Ascending aorta (tissue), 2 donors: ENCODE data around the gene CTAGE8. TPM values are rescaled to one million over a fixed set of nuclear protein-coding genes. Genes with fewer than 3 reads are reported as not detected.
"Not testable (repeated sequence)": the region's sequence is repeated elsewhere in the genome, so short reads cannot be mapped to it uniquely, and the experiment has no call there.

ENCODE experiments used
- DNase-seq, 2 donors: peaks; one replicate each; pipeline ENCODE4 v3.0.0-alpha.2; 2019; ENCODE audit warnings: low spot score in 2 of 2
- H3K27ac ChIP-seq, 2 donors: fragments of 200-600 bp; sonication (generic); one replicate each; pipeline ENCODE4 v1.5.1; 2016 to 2017; ENCODE audit warnings: mild to moderate bottlenecking in 1 of 2
- H3K27me3 ChIP-seq: fragments of 200-600 bp; sonication (generic); one replicate; pipeline ENCODE4 v1.5.1; 2017
- H3K36me3 ChIP-seq, 2 donors: fragments of 200-600 bp; sonication (generic); one replicate each; pipeline ENCODE4 v1.5.1; 2016
- H3K4me1 ChIP-seq, 2 donors: fragments of 200-600 bp; sonication (generic); one replicate each; pipeline ENCODE4 v1.5.1; 2016 to 2017; ENCODE audit warnings: mild to moderate bottlenecking in 1 of 2
- H3K4me3 ChIP-seq, 2 donors: fragments of 200-600 bp; sonication (generic); one replicate each; pipeline ENCODE4 v1.5.1; 2016 to 2017; ENCODE audit warnings: mild to moderate bottlenecking in 1 of 2
- H3K9me3 ChIP-seq, 2 donors: fragments of 200-600 bp; sonication (generic); one replicate each; pipeline ENCODE4 v1.5.1; 2016
- intact Hi-C: fragments of 100-400 bp; cut with DNase I; formaldehyde crosslinking; loops from one replicate; pipeline ENCODE4 v1.15.1; 2023
- total RNA-seq: library from RNA; depleted of rRNA; stranded (reverse); fragments of >200 nt; gene quantifications from one replicate; pipeline ENCODE4 v1.1.0, GENCODE V29; 2016

Gene CTAGE8
- total RNA-seq, 1 donor from 2014 or later, result not detected

DNA sequence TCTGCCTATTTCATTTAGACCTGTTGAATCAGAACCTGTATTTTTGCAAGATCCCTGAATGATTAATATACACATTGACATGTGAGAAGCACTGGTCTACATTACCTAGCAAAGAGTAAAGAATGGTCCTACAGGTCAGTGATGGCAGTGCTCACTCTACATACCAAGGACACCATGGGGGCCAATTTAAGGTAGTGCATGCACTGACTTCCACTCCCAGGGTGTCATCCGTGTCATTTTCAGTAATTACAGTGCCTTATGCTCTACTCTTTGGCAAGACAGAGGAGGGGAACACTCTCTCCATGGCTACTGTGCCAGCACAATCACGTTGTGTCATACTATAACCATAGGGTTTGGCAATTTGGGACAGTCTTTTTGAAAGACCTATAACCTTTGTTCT lies 23.7 kb downstream of the CTAGE8 start:
- intact Hi-C loops, H3K27ac ChIP-seq, H3K4me1 ChIP-seq, H3K9me3 ChIP-seq, DNase-seq, H3K36me3 ChIP-seq, H3K27me3 ChIP-seq, H3K4me3 ChIP-seq: not testable (repeated sequence)

DNA sequence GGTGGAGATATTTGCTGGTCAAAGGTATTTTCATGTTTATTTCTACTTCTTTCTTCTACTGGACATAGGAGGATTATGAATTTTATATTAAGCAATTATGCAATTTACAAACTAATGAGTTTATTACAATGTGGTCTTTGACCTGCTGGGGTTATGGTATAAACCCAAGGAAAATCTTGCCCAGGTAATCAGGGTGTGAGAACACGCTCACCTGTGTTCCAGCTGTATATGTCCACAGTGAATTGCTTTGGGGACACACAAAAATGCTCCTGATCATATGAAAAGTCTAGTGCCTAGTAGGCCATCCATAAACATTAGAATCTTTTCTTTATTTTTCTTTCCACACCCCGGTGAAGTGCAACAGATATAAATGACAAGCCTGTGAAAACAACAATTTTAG lies 29.7 kb downstream of the CTAGE8 start, which contains the start of gene OR2A42:
Gene OR2A42 (minus strand): TSS at position 241 of the 400 bp plus-strand sequence. CDS start 6,762 bp downstream, outside the sequence.
- intact Hi-C loops, DNase-seq, H3K36me3 ChIP-seq, H3K27me3 ChIP-seq, H3K27ac ChIP-seq, H3K4me1 ChIP-seq, H3K9me3 ChIP-seq, H3K4me3 ChIP-seq: not testable (repeated sequence)

DNA sequence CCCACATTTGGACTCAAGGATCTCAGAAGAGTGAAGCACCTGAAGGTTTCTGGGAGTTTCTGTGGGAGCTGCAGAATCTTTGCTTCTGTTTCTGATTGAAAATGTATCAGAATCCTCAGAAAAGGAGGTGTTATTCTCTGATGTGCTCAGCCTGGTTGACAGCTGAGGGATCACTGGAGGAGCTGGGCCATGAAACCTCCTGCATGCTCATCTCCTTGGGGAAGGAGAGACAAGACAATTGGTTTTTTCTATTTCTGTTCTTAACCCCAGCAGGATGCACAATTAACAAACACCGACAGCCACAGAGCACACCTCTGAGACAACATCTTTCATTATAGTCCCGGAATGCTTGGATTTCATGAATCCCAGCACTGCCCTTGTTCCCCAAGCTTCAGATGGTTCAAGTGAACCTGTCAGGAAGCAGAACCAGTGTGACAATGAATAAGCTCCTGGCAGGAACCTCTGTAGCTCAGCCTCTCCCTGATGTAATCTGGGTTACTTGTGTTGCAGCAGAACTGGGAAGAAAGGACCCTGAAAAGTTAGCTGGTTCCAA lies 30.5 kb downstream of the CTAGE8 start:
- DNase-seq, H3K27me3 ChIP-seq, H3K9me3 ChIP-seq, H3K36me3 ChIP-seq, H3K4me3 ChIP-seq, H3K4me1 ChIP-seq, intact Hi-C loops, H3K27ac ChIP-seq: not testable (repeated sequence)

DNA sequence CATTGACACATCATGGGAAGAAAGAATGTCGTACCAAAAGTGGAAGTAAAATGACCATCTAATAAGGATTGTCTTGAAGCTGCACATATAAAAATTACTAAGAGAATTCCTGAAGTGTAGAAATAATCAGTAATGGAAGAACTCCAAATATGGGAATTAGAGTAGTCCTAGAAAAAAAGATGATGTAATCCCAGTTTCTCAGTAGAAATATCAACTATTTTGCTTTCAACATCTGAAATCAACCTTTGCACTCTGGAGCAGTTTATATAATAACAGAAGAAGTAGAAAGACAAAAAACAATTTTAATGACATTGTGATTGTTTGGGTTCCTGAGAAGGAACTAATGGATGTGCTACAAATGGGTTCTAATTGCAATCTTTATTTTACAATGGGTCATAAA lies 36.0 kb downstream of the CTAGE8 start:
- not testable (repeated sequence) for H3K4me3 ChIP-seq

DNA sequence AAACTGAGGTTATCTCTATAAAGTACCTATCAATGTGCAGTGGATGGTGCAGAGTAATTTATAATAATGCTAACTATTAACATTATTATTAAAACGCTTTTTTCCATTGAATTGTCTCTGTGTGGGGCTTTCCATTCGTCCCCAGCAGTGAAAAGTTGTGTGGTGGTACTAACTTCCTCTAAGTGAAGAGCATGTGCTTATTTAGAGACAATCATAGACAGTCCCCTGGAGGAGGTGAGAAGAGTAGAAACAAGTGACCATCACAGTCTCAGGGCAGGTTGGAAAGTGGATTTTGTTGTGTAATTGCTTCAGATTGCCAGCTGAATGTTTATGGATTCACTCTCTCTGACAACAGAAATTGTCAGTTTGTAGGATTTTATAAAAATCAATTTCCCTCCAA lies 38.1 kb downstream of the CTAGE8 start:
- intact Hi-C loops, H3K4me3 ChIP-seq, H3K27me3 ChIP-seq, H3K9me3 ChIP-seq, H3K4me1 ChIP-seq, DNase-seq, H3K36me3 ChIP-seq, H3K27ac ChIP-seq: not testable (repeated sequence)

More for the DNA sequence above, 36.0 kb downstream of the CTAGE8 start:
- H3K4me1 ChIP-seq, H3K9me3 ChIP-seq, DNase-seq, intact Hi-C loops, H3K27me3 ChIP-seq, H3K36me3 ChIP-seq, H3K27ac ChIP-seq: not testable (repeated sequence)

DNA sequence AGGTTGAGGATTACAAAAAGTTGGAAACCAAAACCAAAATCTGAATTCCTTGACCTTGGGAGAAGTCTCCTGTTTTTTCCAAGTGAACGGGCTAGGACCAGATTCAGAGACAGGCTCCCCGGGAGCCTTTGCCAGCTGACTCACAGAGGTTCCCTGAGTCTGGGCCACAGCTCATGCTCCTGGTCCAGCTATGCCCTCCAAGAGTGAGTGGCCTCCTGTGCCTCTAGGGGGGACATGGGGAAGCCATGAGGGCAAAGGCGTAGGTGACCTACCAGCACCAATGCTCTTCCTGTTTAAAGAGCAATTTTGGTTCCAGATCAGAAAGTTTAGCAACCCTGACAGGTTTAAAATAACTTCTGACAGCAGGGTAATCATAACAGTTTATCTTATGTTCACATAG lies 40.3 kb downstream of the CTAGE8 start:
- DNase-seq, intact Hi-C loops: not testable (repeated sequence)

DNA sequence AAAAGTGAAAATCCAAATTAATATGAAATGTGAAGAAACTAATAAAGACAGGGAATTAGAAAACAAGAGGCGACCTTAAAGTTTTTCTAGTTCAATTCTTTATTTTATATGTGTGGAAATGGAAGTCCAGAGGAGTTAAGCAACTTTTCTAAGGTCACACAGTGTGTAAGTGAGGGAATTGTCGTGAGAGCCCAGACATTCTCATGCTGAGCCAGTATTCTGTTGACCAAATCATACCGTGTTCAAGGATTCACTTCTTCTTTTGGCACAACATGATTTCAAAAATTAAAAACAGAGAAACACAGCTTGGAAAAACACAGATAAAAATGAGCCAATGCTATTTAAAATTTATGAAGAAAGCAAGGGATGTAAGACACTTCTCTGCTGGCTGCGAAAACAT lies 42.2 kb downstream of the CTAGE8 start:
- H3K27ac ChIP-seq, intact Hi-C loops, H3K9me3 ChIP-seq, H3K4me3 ChIP-seq, H3K36me3 ChIP-seq, H3K27me3 ChIP-seq, H3K4me1 ChIP-seq: not testable (repeated sequence)
- DNase-seq, result peak in 1 of 2 donors; percentile 34

More for the DNA sequence above, 40.3 kb downstream of the CTAGE8 start:
- not testable (repeated sequence) for H3K27ac ChIP-seq, H3K4me1 ChIP-seq, H3K27me3 ChIP-seq, H3K9me3 ChIP-seq, H3K36me3 ChIP-seq, H3K4me3 ChIP-seq

DNA sequence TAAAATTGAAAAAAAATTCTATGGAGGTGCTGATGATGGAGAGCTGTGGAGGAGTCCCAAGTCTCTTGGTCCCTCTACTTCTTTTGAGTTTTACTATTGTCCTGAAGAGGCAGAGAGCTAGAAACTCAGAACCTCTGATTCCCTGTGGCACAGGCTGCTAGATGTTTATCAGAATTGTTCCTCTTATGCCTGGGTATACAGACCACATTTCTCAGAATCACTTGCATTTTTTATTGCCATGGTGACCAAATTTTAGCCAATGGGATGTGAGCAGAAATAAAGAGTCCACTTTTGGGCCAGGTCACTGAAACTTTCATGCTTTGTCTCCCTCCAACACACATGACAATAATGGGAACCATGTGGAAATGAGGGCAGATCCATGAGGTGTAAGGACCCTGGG lies 45.4 kb downstream of the CTAGE8 start:
- H3K4me3 ChIP-seq, H3K9me3 ChIP-seq, H3K27ac ChIP-seq, H3K36me3 ChIP-seq, intact Hi-C loops, H3K27me3 ChIP-seq, DNase-seq, H3K4me1 ChIP-seq: not testable (repeated sequence)

DNA sequence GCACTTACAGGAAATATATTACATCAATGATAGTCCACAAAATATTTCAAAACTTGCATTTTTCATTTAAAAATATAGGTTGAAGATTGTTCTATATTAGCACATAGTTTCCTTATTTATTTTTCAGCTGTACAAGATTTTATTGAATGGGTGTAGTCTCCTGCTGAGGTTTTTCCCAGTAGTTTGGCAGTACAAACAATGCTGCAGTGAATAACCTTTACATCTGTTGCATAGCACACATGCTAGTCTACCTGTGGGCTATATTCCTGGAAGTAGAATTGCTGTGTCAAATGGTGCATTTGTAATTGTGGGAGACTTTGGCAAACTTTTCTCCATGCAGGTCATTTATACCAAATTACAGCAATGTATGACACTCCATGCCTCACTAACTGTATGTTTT lies 48.6 kb downstream of the CTAGE8 start:
- intact Hi-C loops, H3K4me3 ChIP-seq, H3K4me1 ChIP-seq, H3K27ac ChIP-seq, H3K27me3 ChIP-seq, DNase-seq, H3K36me3 ChIP-seq, H3K9me3 ChIP-seq: not testable (repeated sequence)

DNA sequence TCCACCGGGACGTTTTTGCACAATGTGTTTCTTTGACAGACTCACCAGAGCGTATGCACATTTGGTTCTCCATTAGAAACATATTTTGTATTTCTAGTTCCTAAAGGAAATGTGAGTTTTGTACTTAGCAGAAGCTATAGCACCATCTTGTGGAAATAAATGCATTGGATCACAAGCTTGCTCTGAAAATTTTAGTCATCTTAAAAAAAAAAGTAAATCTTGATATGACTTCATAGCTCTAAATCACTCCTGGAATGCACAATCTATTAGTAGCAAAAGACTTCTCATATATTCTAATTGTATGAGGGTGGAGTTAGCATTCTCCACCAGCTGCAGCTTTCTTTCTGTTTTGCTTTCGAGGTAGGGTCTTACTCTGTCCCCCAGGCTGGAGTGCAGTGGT lies 49.9 kb downstream of the CTAGE8 start:
- H3K27ac ChIP-seq, H3K27me3 ChIP-seq, DNase-seq, intact Hi-C loops, H3K9me3 ChIP-seq, H3K4me1 ChIP-seq, H3K36me3 ChIP-seq, H3K4me3 ChIP-seq: not testable (repeated sequence)

DNA sequence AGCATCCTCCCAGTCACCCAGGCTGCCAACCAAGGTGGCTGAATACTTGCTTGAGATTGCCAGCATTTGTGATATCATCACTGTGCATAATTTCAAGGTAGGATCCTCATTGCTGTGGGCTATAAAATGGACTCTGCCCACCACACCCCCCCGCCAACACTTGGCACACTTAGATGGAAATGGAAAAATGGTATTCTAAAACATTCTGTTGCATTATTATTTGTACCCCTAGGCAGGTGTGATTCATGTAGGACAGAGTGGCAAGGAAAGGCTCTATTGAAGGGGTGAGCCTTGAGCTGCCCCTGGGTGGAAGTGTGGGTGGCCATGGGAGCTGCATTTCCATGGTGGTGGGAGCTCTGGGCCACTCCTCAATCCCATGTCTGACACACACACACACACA lies 50.5 kb downstream of the CTAGE8 start:
- H3K36me3 ChIP-seq, DNase-seq, intact Hi-C loops, H3K9me3 ChIP-seq, H3K4me3 ChIP-seq, H3K27ac ChIP-seq, H3K4me1 ChIP-seq, H3K27me3 ChIP-seq: not testable (repeated sequence)

DNA sequence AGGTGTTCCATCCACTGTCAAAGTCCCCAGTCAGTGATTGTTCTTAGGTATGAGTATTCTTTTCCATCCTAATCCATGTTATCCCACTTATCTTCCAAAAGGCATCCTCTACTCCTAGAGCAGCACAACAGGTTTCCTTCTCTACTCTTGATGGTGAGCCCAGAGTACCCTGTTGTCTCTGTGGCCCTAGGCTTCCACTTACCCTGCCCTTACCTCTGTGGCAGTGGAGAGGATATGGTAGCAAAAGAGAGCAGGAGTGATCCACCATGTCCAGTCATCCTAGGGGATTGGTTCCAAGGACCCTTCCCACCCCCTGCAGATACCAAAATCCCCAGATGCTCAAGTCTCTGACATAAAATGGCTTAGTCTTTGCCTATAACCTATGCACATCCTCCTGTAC lies 51.9 kb downstream of the CTAGE8 start:
- H3K4me3 ChIP-seq, H3K4me1 ChIP-seq, DNase-seq, H3K27ac ChIP-seq, intact Hi-C loops, H3K27me3 ChIP-seq, H3K9me3 ChIP-seq, H3K36me3 ChIP-seq: not testable (repeated sequence)

Other genes with a start within 250 kb of the CTAGE8 start
- gene OR2A5, start 220.3 kb downstream of the CTAGE8 start, total RNA-seq, result not detected
- not detected for gene OR2A25, start 199.5 kb downstream of the CTAGE8 start, total RNA-seq
- gene OR2A12, start 183.0 kb downstream of the CTAGE8 start, total RNA-seq, result not detected
- not detected for gene OR2A2, start 159.7 kb downstream of the CTAGE8 start, total RNA-seq
- gene OR2A14, start 146.1 kb downstream of the CTAGE8 start, total RNA-seq, result not detected
- gene CTAGE4, start 85.8 kb downstream of the CTAGE8 start, total RNA-seq, result not detected
- gene ARHGEF35, start 73.5 kb downstream of the CTAGE8 start, total RNA-seq, result 0.75 TPM
- gene OR2A42, start 29.7 kb downstream of the CTAGE8 start, total RNA-seq, result not detected
- 4.9 TPM for gene OR2A7, start 4.5 kb downstream of the CTAGE8 start, total RNA-seq
- gene OR2A1, start 43.1 kb upstream of the CTAGE8 start, total RNA-seq, result not detected
- gene ARHGEF5, start 86.1 kb upstream of the CTAGE8 start, total RNA-seq, result 3.5 TPM
- gene NOBOX, start 134.4 kb upstream of the CTAGE8 start, total RNA-seq, result not detected